Effector CD4-positive, alpha-beta T cell (primary cell): ENCODE results near the gene DPP6.

Experiments
- DNase-seq: peaks from one replicate; pipeline ENCODE4 v3.0.0-alpha.2; 2020

Gene DPP6

DNA sequence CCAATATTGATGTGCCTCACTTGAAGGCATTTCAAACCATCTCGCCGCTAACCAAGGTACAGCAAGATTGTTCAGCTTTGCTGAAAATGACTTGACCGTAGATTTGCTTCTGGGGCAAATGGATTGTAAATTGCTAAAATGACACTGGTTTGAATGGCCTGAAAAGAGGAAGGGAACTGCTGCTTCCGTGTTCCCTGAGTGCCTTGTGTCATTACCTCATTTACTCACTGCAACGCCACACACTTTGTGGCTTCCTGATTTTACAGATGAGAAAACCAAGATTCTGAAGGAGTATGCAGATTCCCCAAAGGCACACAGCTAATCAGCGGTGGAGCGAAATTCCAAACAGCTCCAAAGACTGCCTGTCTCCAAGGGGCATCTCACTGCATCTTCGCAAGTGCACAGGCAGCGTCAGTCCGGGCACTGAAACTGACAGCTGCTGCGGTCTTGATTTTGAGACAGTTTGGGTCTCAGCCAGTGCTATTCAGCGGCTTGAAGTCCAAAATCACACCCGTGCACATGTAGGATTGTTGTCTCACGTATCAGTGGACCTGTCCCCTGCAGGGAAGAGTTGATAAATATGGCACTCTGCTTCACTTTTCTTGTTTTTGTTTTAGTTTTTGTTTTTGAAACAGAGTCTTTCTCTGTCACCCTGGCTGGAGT, 290.9 kb downstream of the DPP6 start:
- no peak for DNase-seq

GRCh38 chr7:154343778-154344412, 291.7 kb downstream of the DPP6 start:
- no peak for DNase-seq

GRCh38 chr7:154345093-154345492, 292.9 kb downstream of the DPP6 start:
- no peak for DNase-seq

DNA sequence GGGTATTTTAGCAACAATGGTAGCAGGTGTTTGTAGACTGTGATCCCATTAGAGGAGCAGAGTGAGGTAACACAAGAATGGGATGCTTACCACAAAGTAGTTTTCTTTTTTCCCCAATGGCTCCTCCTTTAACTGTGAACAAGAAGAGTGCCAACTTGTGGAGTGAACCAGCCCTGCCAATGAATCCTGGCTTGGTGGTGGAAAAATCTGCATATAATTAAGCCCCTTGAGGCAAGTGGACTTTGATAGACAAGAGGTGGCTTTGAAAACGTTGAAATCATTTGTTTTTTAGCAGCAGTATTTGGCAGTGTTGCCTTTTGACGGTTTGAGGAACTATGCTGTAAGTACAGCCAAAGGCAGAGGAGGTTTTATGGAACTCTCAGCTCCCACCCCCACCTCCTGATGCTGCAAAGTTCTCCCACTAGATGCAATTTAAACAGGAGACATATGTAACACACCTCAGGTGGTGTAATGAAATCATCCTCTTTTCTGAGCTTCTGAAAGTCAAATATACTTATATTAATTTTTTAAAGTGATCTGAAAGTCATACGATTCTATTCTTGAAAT, 295.6 kb downstream of the DPP6 start:
- no peak for DNase-seq

- no peak for DNase-seq
Observed at GRCh38 chr7:154350892-154351291, 298.7 kb downstream of the DPP6 start.

- DNase-seq = no peak
Observed at GRCh38 chr7:154353355-154353767, 301.2 kb downstream of the DPP6 start.

DNA sequence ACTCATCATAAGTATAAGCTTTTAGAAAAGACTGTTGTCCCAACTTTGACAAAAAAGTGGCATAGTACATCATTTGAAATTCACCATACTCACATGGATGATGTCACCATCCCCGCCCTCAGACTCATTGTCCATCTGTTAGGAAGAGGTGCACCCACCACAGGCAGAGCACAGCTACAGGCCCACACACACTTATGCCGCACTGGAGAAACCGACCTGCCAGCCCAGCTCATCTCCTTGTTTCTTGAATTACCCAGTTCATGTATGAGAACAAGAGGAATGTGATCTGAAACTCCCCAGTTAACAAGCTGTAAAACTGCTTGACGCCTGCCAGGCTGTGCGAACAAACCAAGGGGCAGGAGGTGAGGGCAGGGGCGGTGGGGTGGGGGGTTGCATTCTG, 312.0 kb downstream of the DPP6 start:
- DNase-seq = no peak

- no peak for DNase-seq
Observed at GRCh38 chr7:154371424-154371823, 319.2 kb downstream of the DPP6 start.

GRCh38 chr7:154372011-154372601, 319.9 kb downstream of the DPP6 start:
- no peak for DNase-seq

DNA sequence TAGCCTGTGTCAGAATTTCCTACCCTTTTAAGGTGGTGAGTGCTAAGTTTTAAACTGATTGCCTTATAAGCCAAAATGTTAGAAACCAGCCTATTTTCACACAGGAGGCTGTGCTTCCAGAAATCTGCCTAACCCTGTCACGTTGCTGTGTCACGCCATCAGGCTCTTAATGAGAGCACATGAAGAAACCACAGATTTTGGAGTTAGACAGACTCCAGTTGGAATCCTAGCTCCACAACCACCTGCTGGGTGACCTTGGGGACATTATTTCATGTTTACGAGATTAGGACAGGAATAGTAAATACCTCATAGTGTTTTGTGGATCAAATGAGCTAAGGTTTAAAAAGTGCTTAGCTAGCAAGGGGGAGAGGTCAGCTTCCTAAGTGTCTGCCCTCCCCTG, 321.8 kb downstream of the DPP6 start:
- no peak for DNase-seq

GRCh38 chr7:154375956-154376355, 323.8 kb downstream of the DPP6 start:
- no peak for DNase-seq

DNA sequence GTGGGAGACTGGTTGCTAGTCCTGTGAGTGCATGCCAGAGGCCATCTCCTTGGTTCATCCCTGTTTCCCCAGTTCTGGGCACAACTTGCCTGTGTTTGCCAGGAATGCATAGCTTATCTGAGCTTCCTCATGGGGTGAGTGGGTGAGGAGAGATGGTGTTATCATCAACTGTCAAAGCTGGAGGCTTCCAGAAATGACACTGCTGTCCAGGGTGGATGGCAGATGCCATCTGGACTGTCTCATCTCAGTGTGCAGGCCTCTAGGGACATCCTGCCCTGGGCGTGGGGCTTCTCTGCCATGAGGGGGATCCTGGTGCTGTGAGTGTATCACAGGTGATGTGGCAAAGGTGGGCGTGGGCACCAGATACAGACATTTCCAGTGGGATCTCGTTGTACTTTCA, 328.6 kb downstream of the DPP6 start:
- DNase-seq = no peak

GRCh38 chr7:154383045-154383444, 330.8 kb downstream of the DPP6 start:
- no peak for DNase-seq

- DNase-seq = no peak
Observed at GRCh38 chr7:154385214-154385613, 333.0 kb downstream of the DPP6 start.

DNA sequence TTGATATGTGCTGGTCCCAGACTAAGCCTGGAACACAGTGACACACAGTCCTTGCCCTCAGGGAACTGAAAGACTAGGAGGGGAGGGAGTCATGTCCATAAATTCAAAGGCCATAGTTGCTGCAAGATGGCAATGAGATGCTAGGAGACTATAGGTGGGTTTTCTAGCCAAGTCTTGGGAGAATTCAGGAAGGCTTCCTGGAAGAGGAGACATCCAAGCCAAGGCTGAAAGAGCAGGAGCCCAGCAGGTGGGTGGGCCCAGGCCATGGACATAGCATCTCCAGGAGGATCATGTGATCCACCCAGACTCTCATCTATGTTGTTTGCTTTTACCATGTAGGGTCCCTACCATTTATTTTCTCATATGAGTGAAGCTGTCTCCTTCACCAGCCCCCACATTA, 335.1 kb downstream of the DPP6 start:
- no peak for DNase-seq

DNA sequence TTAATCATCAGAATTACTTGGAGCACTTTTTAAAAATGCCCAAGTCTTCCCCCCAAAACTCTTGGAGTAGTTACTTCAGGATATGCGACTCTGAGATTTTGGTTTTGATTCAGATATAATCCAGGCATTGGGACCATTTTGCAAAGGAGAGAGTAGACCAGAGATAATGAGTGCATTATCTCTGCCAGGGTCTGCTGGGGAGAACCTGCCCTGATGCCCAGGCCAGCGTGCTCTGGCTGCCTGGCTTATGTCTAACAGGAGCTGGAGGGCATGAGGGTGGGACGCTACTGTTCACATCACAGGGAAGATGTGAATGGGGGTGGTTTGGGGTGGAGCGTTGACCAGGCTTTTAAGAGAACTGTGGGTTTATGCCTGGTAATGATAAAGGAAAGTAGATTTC, 336.2 kb downstream of the DPP6 start:
- DNase-seq = no peak

DNA sequence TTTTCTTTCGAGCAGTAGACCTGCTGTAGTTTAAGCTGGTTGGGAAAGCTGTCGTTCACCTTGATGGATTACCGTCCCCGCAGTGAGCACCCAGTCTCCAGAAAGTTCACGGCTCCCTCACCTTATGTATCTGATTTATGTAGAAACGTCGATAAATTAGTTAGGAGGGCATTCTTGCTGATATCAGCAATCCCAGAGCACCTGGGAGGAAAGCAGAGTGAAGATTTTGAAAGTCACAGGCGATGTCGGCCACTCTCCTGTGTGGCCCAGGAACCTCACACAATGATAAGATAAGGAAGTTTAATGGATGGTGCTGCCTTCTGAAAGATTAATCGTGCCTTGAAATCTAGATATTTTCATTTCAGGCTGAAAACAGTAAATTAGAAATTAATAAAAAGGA, 336.8 kb downstream of the DPP6 start:
- DNase-seq = no peak

DNA sequence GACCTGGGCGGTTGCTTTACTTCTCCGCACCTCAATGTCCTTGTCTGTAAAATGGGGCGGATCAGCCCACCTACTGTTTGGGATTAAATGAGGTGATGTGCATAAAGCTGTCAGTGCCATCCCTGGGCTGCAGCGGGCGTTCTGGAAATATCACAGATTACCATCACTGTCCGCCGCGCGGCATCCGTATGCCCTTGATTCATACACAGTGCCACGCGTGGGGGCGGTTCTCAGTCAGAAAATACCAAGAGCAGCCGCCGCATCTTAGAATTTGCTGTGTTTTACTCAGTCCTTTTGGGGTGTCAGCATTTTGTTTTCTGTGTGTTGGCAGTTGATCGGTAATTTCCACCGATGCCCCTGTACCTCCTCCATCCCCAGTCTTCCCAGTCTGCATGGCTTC, 338.8 kb downstream of the DPP6 start:
- no peak for DNase-seq

DNA sequence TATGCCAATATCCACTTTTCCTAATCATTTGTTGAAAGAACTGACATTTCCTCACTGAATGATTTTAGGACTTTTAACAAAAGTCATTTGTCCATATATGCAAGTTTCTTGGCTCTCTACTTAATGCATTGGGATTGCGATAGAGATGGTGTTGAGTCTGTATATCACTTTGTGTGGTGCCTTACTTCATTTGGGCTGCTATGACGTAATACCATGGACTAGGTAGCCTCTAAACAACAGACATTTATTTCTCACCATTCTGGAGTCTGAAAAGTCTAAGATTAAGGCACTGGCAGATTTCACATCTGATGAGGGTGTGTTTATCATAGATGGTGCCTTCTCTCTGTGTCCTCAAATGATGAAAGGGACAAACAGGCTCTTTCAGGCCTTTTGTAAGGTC, 342.6 kb downstream of the DPP6 start:
- no peak for DNase-seq

DNA sequence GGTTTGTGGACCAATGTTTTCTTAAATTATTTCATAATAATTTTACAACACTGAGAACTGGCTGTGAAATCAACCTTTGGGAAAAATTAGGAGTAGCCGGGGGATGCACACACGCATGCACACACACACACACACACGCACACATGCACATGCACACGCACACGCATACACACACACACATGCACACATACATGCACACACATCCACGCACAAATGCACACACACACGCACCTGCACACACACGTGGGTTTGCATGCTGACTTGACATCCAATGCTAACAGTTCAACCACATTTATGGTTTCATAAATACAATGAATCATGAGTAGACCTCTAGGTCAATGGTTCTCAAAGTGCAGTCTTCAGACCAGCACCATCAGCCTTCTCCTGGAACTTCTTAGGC, 354.1 kb downstream of the DPP6 start:
- DNase-seq = no peak

- no peak for DNase-seq
Observed at GRCh38 chr7:154409703-154410311, 357.6 kb downstream of the DPP6 start.

DNA sequence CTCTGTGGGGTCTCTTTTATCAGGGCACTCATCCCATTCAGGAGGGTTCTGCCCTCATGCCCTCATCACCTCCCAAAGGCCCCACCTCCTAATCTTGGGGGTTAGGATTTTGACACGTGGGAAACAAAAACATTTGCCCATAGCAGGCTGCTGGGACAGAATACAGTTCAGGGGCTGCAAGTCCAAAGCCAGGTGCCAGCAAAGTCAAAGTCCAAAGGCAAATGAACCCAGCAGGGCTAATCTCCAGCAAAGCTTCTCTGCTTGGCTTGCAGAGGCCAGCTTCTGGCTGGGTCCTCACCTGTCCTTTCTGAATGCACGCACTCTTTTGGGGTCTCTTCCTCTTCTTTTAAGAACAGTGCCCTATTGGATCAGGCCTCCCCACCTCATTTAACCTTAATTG, 359.9 kb downstream of the DPP6 start:
- DNase-seq = no peak

- no peak for DNase-seq
Observed at GRCh38 chr7:154415709-154416399, 363.7 kb downstream of the DPP6 start.
